TTC549 (cell line): ENCODE data around the gene HMG20A.

Source experiments
- FAIRE-seq: peaks from 2 replicates; lab custom pipeline; 2012; peaks lifted over from hg19 to GRCh38; lab: Jason Lieb, UNC

Gene HMG20A

DNA sequence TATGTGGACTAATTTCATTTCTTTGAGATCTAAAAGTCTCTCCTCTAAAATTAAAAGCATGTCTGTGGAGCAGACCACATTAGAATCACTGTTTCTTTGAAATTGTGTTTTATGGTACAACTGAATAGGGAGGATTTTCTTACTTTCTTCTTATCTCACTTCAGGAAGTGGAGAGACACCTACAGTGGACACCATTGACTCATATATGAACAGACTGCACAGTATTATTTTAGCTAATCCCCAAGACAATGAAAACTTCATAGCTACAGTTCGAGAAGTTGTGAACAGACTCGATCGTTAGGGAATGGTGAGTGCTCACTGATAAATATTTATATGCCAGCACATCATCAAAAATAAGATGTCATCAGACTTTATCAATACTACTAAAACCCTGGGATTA, 58.3 kb downstream of the HMG20A start:
- FAIRE-seq, result no peak

GRCh38 chr15:77480859-77481633, 60.4 kb downstream of the HMG20A start:
- FAIRE-seq, result no peak

- no peak for FAIRE-seq
Observed at GRCh38 chr15:77481670-77482069, 61.0 kb downstream of the HMG20A start.

- no peak for FAIRE-seq
Observed at GRCh38 chr15:77482570-77482969, 61.9 kb downstream of the HMG20A start.

DNA sequence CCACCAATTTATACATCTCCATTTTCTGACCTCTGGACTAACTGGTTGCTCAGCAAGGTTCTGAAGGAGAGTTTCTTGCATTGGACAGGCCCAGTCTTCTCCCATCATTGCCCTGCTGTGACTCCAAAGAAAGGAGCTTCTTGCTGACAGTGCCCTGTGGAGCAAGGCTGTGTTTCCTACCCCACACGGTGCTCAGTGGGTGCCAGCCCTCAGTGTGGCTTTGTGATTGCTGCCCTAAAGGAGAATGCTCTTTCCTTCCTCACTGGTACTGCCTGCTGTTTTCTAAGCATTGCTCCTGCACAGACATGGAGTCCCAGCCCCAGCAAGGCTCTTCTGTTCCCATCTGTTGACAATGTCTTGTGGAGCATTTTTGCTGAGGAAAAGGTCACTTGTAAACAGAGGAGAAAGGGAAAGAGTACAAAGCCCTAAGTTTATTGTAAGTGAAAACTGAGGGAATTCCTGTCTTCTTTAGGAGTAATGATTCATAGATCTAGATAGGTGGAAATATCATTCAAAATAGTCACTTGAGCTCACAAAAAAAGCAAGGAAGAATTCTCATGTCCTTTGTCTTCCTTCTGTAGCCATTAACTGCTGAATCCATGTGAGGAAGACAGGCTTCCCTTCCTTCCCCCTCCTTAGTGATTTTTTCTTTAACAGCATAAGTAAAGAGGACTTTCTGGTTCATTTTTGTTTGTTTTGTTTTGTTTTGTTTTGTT, 62.9 kb downstream of the HMG20A start:
- FAIRE-seq, result no peak

DNA sequence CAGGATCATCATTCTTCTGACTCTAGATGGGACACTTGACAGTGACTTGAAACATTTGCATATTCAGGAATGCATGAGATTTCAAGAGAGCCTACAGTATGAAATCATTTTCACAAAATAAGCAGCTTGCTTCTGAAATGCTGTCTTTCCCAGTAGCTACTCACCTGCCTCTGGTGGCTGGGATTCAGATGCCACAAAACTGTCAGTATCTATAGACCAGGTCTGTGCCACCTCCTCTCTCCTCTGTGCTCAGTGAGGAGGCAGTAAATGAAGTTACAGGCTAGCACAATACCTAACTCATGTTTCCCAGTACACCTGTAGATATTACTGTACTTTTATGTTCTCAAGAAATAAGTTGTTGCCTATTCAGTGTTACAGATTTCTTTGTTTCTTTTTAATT, 64.3 kb downstream of the HMG20A start:
- no peak for FAIRE-seq

DNA sequence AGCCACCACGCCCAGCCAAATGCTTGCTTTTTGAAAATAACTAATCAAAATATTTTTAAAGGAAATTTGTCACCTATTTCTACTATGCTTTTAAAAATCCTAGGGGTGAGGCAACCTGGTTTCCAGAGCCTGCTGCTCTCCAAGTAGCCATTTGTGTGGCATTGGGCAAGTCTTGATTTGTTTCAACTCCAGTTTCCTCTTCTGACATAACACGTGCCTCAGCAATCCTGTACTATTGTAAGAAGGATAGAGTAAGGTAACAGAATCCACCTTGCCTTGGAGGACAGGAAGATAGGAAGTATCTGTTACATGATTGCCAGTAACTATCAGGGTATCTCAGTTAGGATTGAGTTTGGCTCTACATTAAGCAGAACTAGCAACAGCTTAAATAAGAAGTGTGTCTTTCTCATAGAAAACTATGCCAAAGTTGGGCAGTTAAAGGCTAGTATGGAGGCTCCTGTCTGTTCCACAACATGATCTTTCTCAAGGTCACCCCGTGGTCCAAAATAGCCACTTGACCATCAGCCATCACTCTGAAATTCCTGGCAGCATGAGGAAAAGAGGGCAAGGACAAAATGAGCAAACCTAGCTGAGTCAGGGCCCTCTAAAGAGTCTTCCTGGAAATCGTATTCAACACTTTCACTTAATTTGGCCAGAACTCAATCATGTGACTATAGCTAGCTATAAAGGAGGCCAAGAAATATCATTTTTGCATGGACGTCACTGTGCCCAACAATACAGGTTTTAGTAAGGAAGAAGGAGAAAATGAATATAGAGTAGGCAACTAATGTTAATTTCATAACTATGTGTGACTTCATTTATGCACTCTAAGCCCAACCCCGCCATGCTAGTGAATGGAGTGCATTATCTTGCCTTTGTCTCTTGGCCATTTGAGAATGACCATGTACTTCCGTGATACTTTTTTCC, 66.1 kb downstream of the HMG20A start:
- FAIRE-seq, result no peak

- FAIRE-seq, result no peak
Observed at GRCh38 chr15:77487469-77487842, 66.8 kb downstream of the HMG20A start.

- FAIRE-seq, result no peak
Observed at GRCh38 chr15:77487888-77488287, 67.2 kb downstream of the HMG20A start.

- FAIRE-seq, result no peak
Observed at GRCh38 chr15:77489647-77490046, 69.0 kb downstream of the HMG20A start.

GRCh38 chr15:77493324-77493907, 72.7 kb downstream of the HMG20A start:
- no peak for FAIRE-seq

GRCh38 chr15:77494073-77494867, 73.6 kb downstream of the HMG20A start:
- no peak for FAIRE-seq

GRCh38 chr15:77494964-77495363, 74.3 kb downstream of the HMG20A start:
- no peak for FAIRE-seq

- no peak for FAIRE-seq
Observed at GRCh38 chr15:77495838-77496596, 75.3 kb downstream of the HMG20A start.

DNA sequence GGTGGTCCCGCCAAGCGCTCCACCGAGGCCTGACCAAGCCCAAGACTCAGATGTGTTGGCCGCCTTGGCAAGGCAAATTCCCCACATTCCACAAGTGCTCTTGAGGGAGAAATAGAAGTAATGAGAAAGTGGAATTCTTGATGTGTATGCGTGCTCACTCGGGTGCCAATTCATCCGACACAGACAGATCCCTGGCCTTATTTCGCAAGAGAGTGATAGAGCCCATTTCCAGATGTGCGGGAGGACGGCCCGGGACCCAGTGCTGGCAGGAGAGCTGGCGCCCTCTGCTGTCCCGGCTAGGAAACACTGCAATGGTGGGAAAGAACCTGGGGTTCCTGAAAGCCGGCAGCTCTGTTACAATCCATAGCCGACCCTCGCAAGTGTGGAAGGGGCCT, 76.0 kb downstream of the HMG20A start:
- FAIRE-seq, result no peak

- FAIRE-seq, result no peak
Observed at GRCh38 chr15:77497110-77497737, 76.5 kb downstream of the HMG20A start.

GRCh38 chr15:77497942-77498361, 77.3 kb downstream of the HMG20A start:
- no peak for FAIRE-seq

GRCh38 chr15:77499087-77499760, 78.5 kb downstream of the HMG20A start:
- FAIRE-seq, result no peak

- no peak for FAIRE-seq
Observed at GRCh38 chr15:77500989-77501388, 80.3 kb downstream of the HMG20A start.
